ENCODE measurements around the gene SMARCD1. TPM values are rescaled to one million over a fixed set of nuclear protein-coding genes. Genes with fewer than 3 reads are reported as not detected.

The SMARCD1 gene
- total and polyA plus RNA-seq, 9 of the 15 experiments (the other 6 are each of a cell fraction or from before 2014, with no cell fraction given), result 0.86 to 91.7 (median 48.0) TPM

DNA sequence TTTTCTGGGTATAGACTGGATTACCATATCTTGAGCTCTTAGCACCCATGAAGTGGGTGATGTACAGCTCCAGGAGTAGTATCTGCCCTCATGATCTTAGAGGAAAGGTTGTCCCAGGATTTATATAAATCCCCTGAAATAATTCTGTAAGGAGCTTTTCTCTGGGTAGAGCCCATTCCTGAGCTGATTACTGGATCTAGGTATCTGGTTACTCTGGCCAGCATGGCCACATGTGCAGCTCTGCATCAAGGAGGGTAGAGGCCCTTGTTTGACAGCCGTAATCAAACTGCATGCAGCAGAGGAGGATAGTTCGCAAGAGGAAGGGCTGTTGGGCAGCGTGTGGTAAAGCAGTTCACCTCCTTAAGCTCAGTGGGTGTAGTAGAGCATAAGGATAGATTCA lies 35.4 kb downstream of the SMARCD1 start:
- in situ Hi-C loops (cut with MboI) (no loop called here), intact Hi-C loops (cut with micrococcal nuclease) (no loop called here)
- Histone ChIP-seq H3K4me2 (ENCODE audit: insufficient read depth, low read length) (no peak overlapping the region), H3K9me1 (ENCODE audit: control insufficient read depth, insufficient read depth, low read length) (no peaks in the 10 kb centered on the region), H3K27ac (ENCODE audit: extremely low read depth, low read depth, low read length) (no peak overlapping the region), H2AFZ (ENCODE audit: low read depth, low read length) (no peak overlapping the region), H3K36me3 (ENCODE audit: control insufficient read depth, insufficient read depth, low read length) (peaks cover 48% of the 10 kb centered on the region; the same call in 2 of the 3 replicates), H3K4me3 (no peak overlapping the region), H3K27me3 (ENCODE audit: control insufficient read depth in 2 of 2, insufficient read depth in 2 of 2, low read length in 2 of 2) (no peaks in the 10 kb centered on the region), H3K9ac (ENCODE audit: insufficient read depth in 1 of 2, low read depth in 2 of 2, low read length in 2 of 2) (no peak overlapping the region), H3K79me2 (ENCODE audit: control insufficient read depth, insufficient read depth, low read length) (peaks cover 14% of the 10 kb centered on the region), H3K4me1 (replicated peaks in 1 of 2; ENCODE audit: control insufficient read depth in 2 of 2, insufficient read depth in 2 of 2, low read length in 2 of 2) (no peaks in the 10 kb centered on the region), H4K20me1 (replicated peaks; ENCODE audit: control insufficient read depth, insufficient read depth, low read length) (no peaks in the 10 kb centered on the region), H3K9me3 (replicated peaks; ENCODE audit: control insufficient read depth, insufficient read depth, low read depth, low read length) (no peaks in the 10 kb centered on the region; the same call in 1 of the 2 replicates)
- POLR2A ChIA-PET, result interaction anchor here (0.9 kb wide), 1 partner anchor 19 kb away, joined by 3 read pairs; no protein-coding TSS in a partner anchor
- FAIRE-seq, result no peak
- no TSS peak for BruUV-seq (replicated peaks)
- TF ChIP-seq, protein P1, sequence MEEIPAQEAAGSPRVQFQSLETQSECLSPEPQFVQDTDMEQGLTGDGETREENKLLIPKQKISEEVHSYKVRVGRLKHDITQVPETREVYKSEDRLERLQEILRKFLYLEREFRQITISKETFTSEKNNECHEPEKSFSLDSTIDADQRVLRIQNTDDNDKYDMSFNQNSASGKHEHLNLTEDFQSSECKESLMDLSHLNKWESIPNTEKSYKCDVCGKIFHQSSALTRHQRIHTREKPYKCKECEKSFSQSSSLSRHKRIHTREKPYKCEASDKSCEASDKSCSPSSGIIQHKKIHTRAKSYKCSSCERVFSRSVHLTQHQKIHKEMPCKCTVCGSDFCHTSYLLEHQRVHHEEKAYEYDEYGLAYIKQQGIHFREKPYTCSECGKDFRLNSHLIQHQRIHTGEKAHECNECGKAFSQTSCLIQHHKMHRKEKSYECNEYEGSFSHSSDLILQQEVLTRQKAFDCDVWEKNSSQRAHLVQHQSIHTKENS (CRISPR knock-in tag; IDR thresholded peaks at IDR 0.05), result no peak
- no peak for TF ChIP-seq CREBBP (IDR thresholded peaks at IDR 0.05; ENCODE audit: low read depth, low read length)
- TF ChIP-seq PTRF (tag; IDR thresholded peaks at IDR 0.05), result no peak
- TF ChIP-seq MYNN (IDR thresholded peaks at IDR 0.05), result no peak
- TF ChIP-seq MYNN (CRISPR knock-in tag; IDR thresholded peaks at IDR 0.05), result no peak
- no peak for TF ChIP-seq TCF7 (IDR thresholded peaks at IDR 0.05; ENCODE audit: borderline replicate concordance)
- no peak for TF ChIP-seq YY1 (IDR thresholded peaks at IDR 0.05; ENCODE audit: borderline replicate concordance in 1 of 3, control insufficient read depth in 1 of 3, extremely low read depth in 1 of 3, insufficient read depth in 3 of 3, insufficient read length in 1 of 3, insufficient replicate concordance in 2 of 3, low read depth in 1 of 3, low read length in 2 of 3)
- TF ChIP-seq CBFA2T3 (IDR thresholded peaks at IDR 0.05), result no peak
- no peak for TF ChIP-seq ZNF75A (CRISPR knock-in tag; IDR thresholded peaks at IDR 0.05)
- no peak for TF ChIP-seq MXI1 (IDR thresholded peaks at IDR 0.05; ENCODE audit: low read depth, low read length)
- no peak for TF ChIP-seq SAP30 (IDR thresholded peaks at IDR 0.05; ENCODE audit: borderline replicate concordance, insufficient read depth, low read depth, low read length, poor library complexity, severe bottlenecking)
- TF ChIP-seq ETS2 (tag; IDR thresholded peaks at IDR 0.05; ENCODE audit: borderline replicate concordance, poor library complexity, severe bottlenecking), result no peak
- TF ChIP-seq SREBF1 (IDR thresholded peaks at IDR 0.05; ENCODE audit: borderline replicate concordance, low read depth, low read length), result no peak
- DNase-seq (ENCODE audit: extremely low read depth in 1 of 4, low spot score in 3 of 4), result no peak
- no peak for ATAC-seq
- CTCF ChIA-PET (ENCODE audit: low intra/inter-chr PET ratio), result no interaction called here
- 91% methylated on average over 3 of the region's 3 CpGs for WGBS (ENCODE audit: insufficient coverage, low coverage, missing lambda C conversion rate)

Measured in K562 (cell line).